ENCODE data around the gene NUDT19.
"Not testable (repeated sequence)": the region's sequence is repeated elsewhere in the genome, so short reads cannot be mapped to it uniquely, and the experiment has no call there.

Gene NUDT19

DNA sequence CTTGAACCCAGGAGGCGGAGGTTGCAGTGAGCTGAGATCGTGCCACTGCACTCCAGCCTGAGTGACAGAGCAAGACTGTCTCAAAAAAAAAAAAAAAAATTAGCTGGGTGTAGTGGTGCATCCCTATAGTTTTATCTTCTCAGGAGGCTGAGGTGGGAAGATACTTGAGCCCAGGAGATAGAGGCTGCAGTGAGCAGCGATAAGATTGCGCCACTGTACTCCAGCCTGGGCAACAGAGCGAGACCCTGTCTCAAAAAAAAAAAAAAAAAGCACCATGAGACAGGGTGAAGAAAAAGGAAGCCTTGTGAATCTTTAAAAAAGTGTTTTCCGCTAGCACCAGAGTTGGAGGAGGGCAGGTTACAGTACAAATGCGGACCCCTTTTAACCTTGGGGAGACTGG, 24.6 kb downstream of the NUDT19 start:
- not testable (repeated sequence) for DNase-seq

GRCh38 chr19:32717496-32717895, 25.9 kb downstream of the NUDT19 start:
- DNase-seq: no peak

DNA sequence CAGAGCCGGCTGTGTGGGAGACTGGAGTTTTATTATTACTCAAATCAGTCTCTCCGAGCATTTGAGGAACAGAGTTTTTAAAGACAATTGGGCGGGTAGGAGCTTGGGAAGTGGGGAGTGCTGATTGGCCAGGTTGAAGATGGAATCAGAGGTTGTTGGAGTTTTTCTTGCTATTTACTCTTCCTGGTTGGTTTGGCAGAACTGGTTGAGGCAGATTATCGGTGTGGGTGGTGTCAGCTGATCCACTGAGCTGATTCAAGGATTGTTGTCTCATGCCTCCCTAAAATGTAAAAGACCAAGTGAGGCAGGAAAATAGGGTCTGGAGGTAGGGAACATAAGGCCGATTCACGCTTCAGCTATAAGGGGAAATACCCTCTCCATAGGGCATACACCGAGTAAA, 26.7 kb downstream of the NUDT19 start:
- DNase-seq: no peak

DNA sequence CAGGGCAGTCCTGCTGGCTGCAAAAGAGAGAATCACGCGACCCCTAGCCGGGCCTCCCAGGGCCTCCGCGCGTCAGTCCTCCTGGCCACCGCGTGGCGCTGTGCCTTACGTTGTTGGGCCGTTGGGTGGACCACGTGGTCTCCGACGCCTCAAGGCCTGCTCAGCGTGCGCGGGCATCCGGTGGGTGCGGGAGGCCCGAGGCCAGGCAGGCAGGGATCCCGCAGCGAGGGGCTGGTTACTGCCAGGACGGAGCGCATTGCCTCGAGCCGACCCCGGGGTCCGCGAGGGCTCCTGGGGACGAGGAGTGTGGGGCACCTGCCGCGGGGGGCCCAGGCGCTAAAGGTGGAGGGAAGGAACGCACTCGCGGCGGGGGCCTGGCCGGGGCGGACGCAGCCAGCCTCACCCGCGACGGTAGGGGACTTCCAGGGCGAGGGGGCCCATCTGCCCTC, 28.0 kb downstream of the NUDT19 start, which contains the start of gene TDRD12:
TDRD12 (plus strand) TSS at position 157 of the 449 bp plus-strand sequence. CDS start 306 bp downstream, outside the sequence.
- DNase-seq: no peak

DNA sequence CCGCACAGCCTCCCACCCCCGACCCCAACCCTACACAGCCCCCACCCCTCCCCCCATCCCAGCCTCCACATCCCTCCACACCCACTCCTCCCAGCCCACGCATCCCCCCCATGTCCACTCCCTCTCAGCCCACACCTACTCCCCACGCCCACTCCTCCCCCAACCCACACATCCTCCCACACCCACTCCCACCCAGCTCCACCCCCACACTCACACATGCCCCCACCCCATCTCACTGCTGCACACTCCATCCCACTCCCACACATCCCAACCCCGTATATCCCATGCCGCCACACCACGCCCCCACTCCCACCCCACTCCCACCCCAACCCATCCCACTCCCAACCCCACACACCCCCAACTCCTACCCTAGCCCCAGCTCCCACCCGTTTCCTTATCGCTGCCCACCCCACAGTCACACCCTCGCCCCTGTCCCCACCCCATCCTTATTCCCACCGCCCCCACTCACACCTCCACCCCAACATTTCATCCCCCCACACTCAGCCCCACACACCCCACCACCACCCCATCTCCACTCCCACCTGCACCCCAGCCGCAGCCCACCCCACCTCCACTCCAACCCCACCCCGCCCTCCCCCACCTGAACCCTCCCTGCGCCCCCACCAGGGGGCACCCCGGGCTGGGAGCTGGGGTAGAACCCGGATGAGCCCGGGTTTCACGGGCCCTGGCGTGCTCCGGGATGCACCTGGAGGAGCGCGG, 28.8 kb downstream of the NUDT19 start:
- no peak for DNase-seq

DNA sequence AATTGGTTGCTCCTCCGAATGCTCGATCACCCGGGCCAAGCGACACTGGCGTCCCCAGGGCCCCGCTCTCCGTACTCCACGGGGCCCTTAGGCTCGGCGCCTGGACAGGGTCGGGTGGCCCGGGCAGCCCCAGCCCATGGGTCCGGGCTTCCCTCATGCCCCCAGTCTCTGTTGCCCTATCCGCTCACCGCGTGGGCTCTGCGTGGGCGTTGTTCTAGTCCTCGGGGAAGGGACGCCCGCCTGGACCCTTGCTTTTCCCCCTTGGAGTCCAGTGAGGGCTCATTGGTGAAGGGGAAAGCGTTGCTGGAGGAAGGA, 29.3 kb downstream of the NUDT19 start:
- DNase-seq: no peak

DNA sequence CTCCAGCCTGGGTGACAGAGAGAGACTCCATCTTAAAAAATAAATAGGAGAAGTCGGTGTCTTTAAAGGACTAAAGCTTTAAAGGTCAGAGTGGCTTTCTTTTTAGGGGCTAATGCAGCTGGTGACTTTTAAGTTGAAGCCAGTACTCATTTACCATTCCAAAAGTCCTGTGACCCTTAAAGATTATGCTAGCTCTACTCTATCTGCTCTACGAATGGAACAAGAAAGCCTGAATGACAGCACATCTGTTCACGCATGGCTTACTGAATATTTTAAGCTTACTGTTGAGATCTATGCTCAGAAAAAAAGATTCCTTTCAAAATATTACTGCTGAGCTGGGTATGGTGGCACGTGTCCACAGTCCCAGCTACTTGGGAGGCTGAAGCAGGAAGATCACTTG, 44.3 kb downstream of the NUDT19 start:
- no peak for DNase-seq

DNA sequence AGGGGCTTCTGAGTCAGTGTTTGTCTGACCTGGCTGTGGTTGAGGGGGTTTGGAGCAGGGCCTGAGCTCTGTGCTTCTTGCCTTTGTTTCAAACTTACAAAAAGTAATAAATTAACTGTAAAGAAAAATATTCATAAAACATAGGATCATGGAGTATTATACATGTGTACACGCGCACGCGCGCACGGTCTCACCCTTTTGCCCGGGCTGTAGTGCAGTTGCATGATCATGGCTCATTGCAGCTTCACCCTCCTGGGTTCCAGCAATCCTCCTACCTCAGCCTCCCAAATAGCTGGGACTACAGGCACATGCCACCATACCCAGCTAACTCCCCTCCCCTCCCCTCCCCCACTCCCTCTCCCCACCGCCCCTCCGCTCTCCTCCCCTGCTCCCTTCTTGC, 51.4 kb downstream of the NUDT19 start:
- DNase-seq: no peak

- DNase-seq: no peak
Observed at GRCh38 chr19:32743447-32743846, 51.8 kb downstream of the NUDT19 start.

DNA sequence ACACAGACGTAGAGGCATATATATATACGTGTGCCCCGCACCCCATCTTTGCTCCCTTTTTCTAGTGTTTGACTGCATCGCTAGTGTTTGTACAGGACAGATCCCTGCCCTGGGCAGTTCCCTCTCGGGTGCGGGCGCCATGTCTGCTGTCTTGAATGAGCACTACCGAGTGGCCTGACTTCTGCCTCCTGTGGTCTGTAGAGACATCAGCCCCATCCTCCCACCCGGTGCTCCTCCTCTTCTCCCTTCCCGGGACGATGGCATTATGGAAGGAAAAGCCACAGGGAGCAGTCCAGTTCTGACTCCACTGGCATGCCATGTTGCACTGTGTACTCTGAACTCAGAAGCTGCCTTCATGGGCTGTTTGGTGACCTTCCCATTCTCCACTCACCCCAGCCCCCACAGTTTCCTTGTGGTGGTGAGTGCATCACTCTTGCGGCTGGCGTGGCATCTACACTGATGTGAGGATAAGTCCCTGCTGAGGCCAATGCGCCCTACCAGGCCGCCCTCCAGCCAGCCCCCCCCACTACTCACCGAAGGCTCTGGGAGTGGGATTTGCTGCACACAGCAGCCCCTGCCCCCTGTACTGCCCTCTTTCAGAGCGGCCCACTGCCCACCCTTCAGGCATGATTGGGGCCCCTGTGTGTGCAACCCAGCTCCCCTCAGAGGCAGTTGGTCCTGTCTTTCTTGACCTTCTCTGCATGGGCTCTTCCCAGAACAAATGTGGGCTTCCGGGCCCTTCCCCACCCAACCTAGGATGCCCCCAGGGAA, 53.1 kb downstream of the NUDT19 start:
- no peak for DNase-seq

GRCh38 chr19:32745594-32746251, 54.1 kb downstream of the NUDT19 start:
- peak; percentile 7 for DNase-seq

GRCh38 chr19:32746631-32747196, 55.1 kb downstream of the NUDT19 start:
- DNase-seq: peak; percentile 6

- DNase-seq: peak; percentile 24
Observed at GRCh38 chr19:32748497-32748896, 56.9 kb downstream of the NUDT19 start.

GRCh38 chr19:32748948-32749347, 57.3 kb downstream of the NUDT19 start:
- no peak for DNase-seq

DNA sequence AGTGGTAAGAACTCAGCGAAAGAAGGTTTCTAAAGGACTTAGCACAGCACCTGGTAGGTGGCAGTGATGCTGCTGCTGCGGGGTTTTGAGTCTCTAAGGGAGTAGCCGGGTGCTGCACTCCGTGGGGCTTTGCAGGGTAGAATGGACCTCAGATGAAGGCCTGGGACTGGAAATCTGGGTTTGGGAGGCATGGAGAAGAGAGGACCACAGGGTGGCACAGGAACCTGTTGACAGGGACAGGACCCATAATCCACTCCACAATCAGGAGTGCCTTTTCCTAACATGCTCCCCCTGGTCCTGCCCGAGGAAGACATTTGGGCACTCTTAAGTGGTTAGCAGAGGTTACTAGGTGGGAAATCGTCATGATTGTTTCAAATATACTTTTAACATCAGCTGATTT, 57.7 kb downstream of the NUDT19 start:
- no peak for DNase-seq

DNA sequence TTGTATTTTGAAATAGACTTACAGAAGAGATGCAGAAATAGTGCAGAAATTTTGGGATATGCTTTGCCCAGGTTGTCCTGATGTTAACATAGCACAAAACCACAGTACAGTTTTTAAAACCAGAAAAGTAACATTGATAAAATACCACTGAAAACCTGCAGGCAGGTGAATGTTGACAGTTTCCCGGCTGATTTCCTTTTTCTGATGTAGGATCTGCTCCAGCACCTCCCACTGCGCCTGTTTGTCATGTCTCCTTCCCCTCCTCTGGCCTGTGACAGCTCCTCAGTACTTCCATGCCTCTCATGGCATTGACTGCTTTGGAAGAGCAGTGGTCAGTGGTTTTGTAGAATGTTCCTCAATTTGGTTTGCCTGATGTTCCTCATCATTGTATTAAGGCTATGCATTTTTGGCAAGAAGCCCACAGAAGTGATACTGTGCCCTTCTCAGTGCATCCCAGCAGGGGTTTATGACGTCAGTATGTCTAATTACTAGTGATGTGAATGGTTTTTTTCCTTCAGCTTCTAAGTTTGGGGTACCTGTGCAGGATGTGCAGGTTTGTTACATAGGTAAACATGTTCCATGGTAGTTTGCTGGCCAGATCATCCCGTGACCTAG, 58.9 kb downstream of the NUDT19 start:
- no peak for DNase-seq

GRCh38 chr19:32751066-32751465, 59.4 kb downstream of the NUDT19 start:
- DNase-seq: no peak

GRCh38 chr19:32757189-32757588, 65.6 kb downstream of the NUDT19 start:
- DNase-seq: no peak
